ENCODE data around the gene SYS1. TPM values are rescaled to one million over a fixed set of nuclear protein-coding genes. Genes with fewer than 3 reads are reported as not detected.
A peak's percentile ranks its signal among the peaks of the same experiment; 100 is the strongest.

Gene SYS1
- total RNA-seq, 1 experiment from 2014 or later, result 73.6 TPM

DNA sequence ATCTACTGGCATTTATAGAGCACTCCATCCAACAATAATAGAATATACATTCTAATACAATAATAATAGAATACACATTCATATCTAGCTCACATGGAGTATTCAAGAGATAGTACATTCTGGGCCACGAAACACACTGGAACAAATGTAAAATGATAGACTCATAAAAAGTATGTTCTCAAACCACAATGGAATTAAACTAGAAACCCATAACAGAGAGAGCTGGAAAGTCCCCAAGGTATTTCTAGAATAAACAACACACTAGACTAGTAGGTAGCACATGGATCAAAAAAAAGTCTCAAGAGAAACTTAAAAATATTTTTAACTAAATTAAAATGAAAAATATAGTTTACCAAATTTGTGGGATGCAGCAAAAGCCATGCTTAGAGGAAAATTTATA lies 24.3 kb downstream of the SYS1 start:
- no peak for DNase-seq (ENCODE audit: low spot score)

- no peak for DNase-seq (ENCODE audit: low spot score)
Measured at GRCh38 chr20:45390931-45391330, 28.0 kb downstream of the SYS1 start.

GRCh38 chr20:45391559-45391958 lies 28.6 kb downstream of the SYS1 start:
- no peak for DNase-seq (ENCODE audit: low spot score)

- peak; percentile 48 for DNase-seq (ENCODE audit: low spot score)
Measured at GRCh38 chr20:45392733-45393132, 29.8 kb downstream of the SYS1 start.

DNA sequence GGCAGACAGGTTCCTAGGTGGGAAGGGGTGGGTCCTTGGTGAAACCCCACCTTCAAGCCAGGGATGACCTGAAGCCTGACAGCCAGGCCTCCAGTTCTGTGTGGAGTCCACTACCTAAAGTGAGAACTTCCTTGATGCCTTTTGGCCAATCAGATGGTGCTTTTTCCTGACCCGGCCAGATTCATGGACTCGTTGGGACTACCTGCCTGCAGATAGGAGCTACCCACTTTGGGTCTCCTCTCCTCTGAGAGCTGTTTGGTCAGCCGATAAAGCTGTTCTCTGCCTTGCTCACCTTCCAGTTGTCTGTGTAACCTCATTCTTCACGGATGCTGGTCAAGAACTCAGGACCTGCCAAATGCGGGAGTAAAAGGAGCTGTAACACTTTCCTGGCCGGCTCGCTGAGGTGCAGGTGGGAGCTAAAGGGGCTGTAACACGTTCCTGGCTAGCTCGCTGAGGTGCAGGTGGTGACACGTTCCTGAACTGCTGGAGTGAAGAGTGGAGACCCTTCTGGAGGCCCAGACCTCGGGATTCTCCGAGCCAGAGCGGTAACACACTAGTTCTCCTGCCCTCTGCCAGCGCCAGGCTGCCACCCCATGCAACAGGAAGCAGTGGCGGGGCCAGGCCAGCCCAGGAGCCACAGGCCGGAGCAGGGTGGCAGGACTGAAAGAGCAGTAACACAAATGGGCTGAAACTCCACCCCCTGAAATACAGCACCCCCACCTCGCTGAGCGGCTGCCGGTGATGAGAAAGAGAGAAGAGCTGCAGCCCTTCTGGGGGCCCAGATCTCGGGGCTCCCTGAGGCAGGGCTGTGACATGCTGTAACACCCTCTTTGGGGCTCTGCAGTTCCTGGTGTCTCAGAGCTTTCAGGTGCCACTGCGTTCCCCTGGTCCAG lies 31.5 kb downstream of the SYS1 start:
- DNase-seq (ENCODE audit: low spot score), result no peak

DNA sequence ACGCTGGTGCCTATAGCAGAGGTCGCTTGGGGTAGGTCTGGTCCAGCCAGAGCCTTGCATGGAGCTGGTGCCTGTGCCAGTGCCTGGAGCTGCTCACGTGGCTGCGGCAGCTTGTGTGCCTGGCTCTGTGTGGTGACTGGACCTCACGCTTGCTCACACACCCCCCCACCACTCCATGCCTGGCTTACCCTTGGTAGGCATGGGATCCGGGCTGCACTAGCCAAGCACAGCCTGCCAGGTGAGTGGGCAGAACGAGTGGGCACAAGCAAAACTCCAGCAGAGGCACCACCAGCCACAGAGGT lies 32.1 kb downstream of the SYS1 start:
- DNase-seq (ENCODE audit: low spot score), result no peak

- no peak for DNase-seq (ENCODE audit: low spot score)
Measured at GRCh38 chr20:45399018-45399417, 36.1 kb downstream of the SYS1 start.

GRCh38 chr20:45400346-45401031 lies 37.5 kb downstream of the SYS1 start:
- DNase-seq (ENCODE audit: low spot score), result no peak

DNA sequence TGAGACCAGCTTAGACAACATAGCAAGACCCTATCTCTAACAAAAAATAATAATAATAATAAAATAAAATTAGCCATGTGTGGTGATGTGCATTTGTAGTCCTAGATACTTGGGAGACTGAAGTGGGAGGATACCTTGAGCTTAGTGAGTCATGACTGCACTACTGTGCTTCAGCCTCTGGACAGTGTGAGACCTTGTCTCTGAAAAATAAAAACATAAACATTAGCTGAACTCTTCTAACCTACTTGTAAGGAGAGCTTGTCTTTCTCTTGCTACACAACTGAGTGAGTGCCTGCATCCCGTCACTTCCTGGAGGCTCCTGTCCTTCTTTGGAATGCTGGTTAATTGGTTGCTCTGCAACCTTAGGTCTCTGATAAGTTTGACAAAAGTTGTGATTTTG lies 40.0 kb downstream of the SYS1 start:
- DNase-seq (ENCODE audit: low spot score), result no peak

DNA sequence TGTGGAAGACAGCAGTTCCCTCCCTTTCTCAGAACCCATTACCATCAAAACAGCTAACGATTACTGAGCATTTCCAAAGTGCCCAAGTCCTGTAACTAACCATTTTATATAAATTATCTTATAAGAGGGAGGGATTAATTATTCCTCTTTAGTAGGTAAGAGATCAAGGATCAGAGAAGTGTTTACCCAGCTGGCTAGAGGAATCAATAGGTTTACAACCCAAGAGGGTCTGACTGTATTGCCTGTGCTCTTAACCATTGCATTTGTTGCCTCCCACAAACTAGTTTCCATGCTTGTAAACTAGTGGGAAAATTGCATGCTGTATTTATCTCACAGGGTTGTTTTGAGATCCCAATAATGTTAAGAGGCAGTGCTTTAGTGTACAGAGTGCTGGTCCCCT lies 41.5 kb downstream of the SYS1 start:
- DNase-seq (ENCODE audit: low spot score), result peak; percentile 14

- DNase-seq (ENCODE audit: low spot score), result peak; percentile 63
Measured at GRCh38 chr20:45405571-45406259, 42.8 kb downstream of the SYS1 start.

DNA sequence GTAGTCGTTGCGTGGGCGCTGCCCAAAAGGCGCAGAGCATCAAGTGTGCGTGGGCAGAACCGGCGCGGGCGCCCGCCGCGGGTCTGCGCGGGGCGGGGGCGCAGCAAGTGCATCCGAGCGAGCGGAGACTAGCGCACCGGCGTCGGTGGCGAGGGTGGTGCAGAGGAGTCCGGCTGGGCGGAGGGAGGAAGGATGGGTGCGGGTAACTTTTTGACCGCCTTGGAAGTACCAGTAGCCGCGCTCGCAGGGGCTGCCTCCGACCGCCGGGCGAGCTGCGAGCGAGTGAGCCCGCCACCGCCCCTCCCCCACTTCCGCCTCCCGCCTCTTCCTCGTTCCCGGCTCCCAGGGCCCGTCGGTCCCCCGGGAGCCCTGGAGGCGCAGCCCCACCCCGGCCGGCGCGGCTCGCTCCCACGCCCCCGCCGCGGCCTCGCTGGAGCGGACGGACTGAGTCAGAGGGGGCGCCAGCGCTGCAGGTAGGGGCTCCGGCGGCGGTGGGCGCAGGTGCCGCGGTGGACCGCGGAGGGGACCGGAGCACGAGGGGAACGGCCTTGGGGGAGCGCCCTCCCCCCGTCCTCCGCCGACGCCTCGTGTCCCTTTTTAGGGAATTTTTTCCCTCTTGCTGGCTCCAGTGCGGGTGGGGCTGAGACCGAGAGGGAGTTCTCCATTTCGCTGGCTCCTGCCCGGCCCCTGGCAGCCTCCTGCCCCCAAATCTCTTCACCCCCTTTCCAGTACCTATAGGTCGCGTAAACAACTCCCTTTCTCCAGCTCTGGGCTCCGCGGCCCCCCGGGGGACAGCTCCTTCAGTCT lies 43.5 kb downstream of the SYS1 start:
- peak; percentile 79 for DNase-seq (ENCODE audit: low spot score)

DNA sequence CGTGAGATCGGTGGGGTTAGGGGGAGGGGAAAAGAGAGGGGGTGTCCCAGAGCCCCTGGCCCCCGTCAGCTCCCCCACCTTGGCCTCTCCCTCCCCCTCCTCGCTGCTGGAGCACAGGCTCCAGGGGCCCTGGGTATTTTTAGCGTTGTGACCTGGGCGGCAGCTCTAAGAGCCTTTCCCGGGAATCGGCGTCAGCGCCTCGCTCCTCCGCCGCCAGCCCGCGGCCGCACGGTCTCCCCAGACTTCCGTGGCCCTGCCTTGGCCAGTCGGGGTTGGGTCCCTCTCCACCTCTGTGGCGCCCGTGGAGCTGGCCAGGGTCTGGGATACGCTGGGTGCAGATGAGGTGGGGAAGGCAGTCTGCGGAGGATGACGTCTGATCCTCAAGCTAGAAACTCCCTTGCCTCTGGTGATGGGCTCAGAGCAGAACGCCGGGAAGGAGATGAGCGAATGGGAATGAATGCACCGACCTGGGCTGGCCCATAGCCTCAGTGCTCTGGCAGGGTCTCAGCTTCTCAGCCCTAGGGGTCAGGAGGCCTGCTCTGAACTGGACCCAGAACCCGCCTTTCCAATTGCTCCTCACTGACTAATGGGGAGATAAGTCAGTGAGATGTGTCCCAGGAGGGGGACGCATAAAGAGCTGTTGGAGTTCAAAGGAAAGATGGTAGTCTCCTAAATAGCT lies 44.2 kb downstream of the SYS1 start:
- peak; percentile 59 for DNase-seq (ENCODE audit: low spot score)

DNA sequence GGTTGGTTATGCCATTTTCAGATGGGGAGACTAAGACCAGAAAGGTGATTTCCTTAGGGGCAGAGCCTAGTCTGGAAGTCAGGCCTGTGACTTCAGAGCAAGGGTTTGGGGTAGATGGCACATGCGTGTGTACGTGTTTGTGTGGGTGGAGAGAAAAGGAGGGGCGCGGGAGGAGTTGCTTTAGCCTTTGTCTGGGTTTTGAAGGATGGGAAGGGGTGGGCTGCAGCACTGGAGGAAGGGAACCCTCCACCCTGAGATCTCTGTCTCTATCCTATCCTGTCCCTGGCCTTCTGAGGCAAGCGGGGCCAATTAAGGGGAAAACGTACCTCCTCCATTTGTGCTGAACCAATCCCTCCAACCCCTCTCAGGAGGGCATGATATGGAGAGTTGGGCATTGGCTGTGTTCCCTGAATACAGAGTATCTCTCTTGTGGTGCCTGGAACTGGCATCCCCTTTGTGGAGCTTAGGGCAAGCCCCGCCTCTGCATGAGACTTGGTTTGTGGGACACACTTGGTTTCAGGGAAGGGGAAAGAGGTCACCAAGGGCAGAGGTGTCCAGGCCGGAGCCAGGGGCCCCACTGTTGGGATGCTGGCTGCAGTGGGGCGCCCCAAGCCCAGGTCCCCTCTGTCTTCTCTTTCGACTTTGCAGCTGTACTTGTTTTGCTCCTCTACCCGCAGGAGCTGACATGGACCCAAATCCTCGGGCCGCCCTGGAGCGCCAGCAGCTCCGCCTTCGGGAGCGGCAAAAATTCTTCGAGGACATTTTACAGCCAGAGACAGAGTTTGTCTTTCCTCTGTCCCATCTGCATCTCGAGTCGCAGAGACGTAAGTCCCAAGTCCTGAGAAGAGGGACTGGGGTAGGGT lies 45.1 kb downstream of the SYS1 start, which contains the start of gene DBNDD2:
Gene DBNDD2 (plus strand): TSS at position 507 of the 863 bp plus-strand sequence. CDS start 179 bp downstream, at position 686.
- no peak for DNase-seq (ENCODE audit: low spot score)

DNA sequence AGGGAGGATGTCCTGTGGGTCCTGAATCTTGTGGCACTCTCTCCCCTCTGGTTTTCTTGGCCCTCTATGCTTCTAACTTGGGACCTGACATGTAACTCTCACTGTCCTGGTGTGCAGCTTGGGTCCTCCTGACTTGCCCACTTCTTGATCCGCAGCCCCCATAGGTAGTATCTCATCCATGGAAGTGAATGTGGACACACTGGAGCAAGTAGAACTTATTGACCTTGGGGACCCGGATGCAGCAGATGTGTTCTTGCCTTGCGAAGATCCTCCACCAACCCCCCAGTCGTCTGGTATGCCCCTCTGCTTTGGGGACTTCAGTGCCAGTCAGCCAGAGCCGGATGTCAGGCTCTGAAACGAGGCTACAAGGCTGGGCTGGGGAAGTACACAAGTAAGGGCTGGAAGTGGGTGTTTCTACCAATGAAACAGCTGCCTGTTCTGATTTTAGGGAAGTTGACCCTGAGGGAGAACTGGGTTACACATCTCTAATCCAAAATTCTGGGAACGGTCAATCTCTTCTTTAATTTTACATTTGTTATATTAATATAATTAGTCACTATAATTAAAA lies 45.8 kb downstream of the SYS1 start:
- DNase-seq (ENCODE audit: low spot score), result no peak

DNA sequence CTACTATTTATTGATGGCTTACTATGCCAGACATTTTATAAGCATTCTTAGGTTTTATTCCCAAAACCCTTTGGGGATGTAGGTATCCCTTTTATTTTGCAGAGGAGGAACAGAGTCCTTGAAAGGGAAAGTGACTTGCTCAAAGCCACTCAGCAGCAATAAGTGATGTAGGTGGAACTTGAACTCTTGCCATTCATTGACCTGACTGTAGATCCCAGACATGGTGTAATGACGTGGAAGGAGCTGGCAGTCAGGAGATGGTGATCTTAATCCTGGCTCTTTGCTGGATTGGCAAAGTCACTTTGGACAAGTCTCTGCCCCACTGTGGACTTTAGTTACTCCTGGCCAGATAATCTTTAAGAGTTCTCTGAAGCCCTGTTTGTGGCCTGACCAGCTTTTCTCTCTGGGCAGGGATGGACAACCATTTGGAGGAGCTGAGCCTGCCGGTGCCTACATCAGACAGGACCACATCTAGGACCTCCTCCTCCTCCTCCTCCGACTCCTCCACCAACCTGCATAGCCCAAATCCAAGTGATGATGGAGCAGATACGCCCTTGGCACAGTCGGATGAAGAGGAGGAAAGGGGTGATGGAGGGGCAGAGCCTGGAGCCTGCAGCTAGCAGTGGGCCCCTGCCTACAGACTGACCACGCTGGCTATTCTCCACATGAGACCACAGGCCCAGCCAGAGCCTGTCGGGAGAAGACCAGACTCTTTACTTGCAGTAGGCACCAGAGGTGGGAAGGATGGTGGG lies 46.7 kb downstream of the SYS1 start:
- DNase-seq (ENCODE audit: low spot score), result no peak

DNA sequence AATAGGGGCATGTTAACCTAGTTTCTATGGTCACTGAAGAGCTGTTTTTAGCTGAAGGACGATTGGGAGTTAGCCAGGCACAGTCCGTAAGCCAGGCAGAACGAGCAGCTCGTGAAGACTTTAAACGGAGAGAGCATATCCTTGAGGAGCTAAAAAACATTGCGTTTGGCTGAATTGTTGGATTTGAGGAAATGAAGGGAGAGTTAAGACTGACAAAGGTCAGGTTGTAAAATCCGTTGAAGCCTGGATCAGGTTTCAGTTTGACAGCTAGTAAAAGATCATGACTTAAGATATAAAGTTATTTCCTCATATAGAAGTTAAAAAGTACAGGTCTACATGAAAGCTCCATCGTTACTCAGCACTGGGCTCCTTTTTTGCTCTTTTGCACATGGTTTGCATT lies 47.9 kb downstream of the SYS1 start:
- DNase-seq (ENCODE audit: low spot score), result peak; percentile 61

GRCh38 chr20:45412653-45413052 lies 49.7 kb downstream of the SYS1 start:
- DNase-seq (ENCODE audit: low spot score), result no peak

DNA sequence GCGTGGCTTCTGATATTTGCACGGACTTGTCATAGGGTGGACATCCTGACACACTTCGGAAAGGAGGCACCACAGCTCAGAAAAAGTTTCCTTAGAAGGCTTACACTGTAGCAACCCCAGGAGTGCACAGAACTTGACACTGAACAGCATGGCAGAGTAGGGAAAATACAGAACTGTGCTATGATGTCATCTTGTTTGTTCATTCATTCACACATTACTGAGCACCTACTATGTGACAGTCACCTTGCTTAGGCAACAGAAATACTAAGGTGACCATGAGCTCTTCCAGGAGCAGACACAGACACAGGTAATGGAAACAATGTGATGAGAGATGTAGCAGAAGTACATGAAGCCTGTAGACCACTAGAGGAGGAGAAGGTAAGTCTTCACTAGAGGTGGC lies 50.5 kb downstream of the SYS1 start:
- DNase-seq (ENCODE audit: low spot score), result no peak

All from HT-29 (cell line).